NCI-H187 (cell line): ENCODE data around the gene FOXP1.

ENCODE experiments used
- DNase-seq, 2 experiments: peaks; one replicate each; lab custom pipeline; 2025; lab: John Stamatoyannopoulos, UW

FOXP1 gene

GRCh38 chr3:71563827-71564226 is 19.7 kb downstream of the FOXP1 start:
- DNase-seq = no peak

- no peak for DNase-seq
These were observed 20.6 kb downstream of the FOXP1 start for GRCh38 chr3:71562938-71563337.

GRCh38 chr3:71560665-71561064 is 22.9 kb downstream of the FOXP1 start:
- DNase-seq = no peak

- DNase-seq = no peak
These were observed 23.9 kb downstream of the FOXP1 start for GRCh38 chr3:71559578-71560162.

GRCh38 chr3:71559021-71559420 is 24.5 kb downstream of the FOXP1 start:
- no peak for DNase-seq

GRCh38 chr3:71554649-71555048 is 28.9 kb downstream of the FOXP1 start:
- no peak for DNase-seq

- DNase-seq = no peak
These were observed 32.1 kb downstream of the FOXP1 start for GRCh38 chr3:71551311-71551919.

GRCh38 chr3:71549951-71550350 is 33.6 kb downstream of the FOXP1 start:
- no peak for DNase-seq

GRCh38 chr3:71548705-71549384 is 34.7 kb downstream of the FOXP1 start:
- DNase-seq = no peak

- DNase-seq = no peak
These were observed 36.0 kb downstream of the FOXP1 start for GRCh38 chr3:71547249-71548198.

GRCh38 chr3:71546821-71547220 is 36.7 kb downstream of the FOXP1 start:
- no peak for DNase-seq

- no peak for DNase-seq
These were observed 38.2 kb downstream of the FOXP1 start for GRCh38 chr3:71545330-71545729.

GRCh38 chr3:71543371-71544016 is 40.0 kb downstream of the FOXP1 start:
- no peak for DNase-seq

GRCh38 chr3:71542521-71543370 is 40.8 kb downstream of the FOXP1 start:
- DNase-seq = peak; percentile 9 to 43

GRCh38 chr3:71541313-71541712 is 42.2 kb downstream of the FOXP1 start:
- DNase-seq = no peak

- DNase-seq = no peak
These were observed 46.3 kb downstream of the FOXP1 start for GRCh38 chr3:71537211-71537611.

GRCh38 chr3:71536376-71536965 is 47.1 kb downstream of the FOXP1 start:
- no peak for DNase-seq

- DNase-seq = no peak
These were observed 49.9 kb downstream of the FOXP1 start for GRCh38 chr3:71533588-71533987.

GRCh38 chr3:71532639-71533395 is 50.7 kb downstream of the FOXP1 start:
- no peak for DNase-seq
